GM21529 (cell line): Measurements from ENCODE around the gene TPRG1L.

Source experiments
- ATAC-seq: cut with Tn5 transposase; IDR thresholded peaks from one replicate; pipeline ENCODE4 v1.9.1; 2021; ENCODE audit not compliant: unreplicated experiment

The TPRG1L gene

GRCh38 chr1:3659093-3659492, 34.3 kb downstream of the TPRG1L start:
- ATAC-seq, result no peak

GRCh38 chr1:3660704-3661103, 35.9 kb downstream of the TPRG1L start:
- no peak for ATAC-seq

- ATAC-seq, result no peak
Observed at GRCh38 chr1:3661631-3662030, 36.8 kb downstream of the TPRG1L start.

GRCh38 chr1:3662080-3662671, 37.4 kb downstream of the TPRG1L start:
- ATAC-seq, result no peak

- no peak for ATAC-seq
Observed at GRCh38 chr1:3663999-3664699, 39.3 kb downstream of the TPRG1L start.

GRCh38 chr1:3664700-3665375, 40.0 kb downstream of the TPRG1L start:
- ATAC-seq, result no peak

GRCh38 chr1:3668148-3668547, 43.3 kb downstream of the TPRG1L start:
- no peak for ATAC-seq

GRCh38 chr1:3668585-3669300, 43.9 kb downstream of the TPRG1L start:
- no peak for ATAC-seq

- ATAC-seq, result no peak
Observed at GRCh38 chr1:3669421-3669821, 44.6 kb downstream of the TPRG1L start.

- ATAC-seq, result no peak
Observed at GRCh38 chr1:3669971-3670431, 45.2 kb downstream of the TPRG1L start.

- ATAC-seq, result no peak
Observed at GRCh38 chr1:3670823-3671265, 46.0 kb downstream of the TPRG1L start.

- ATAC-seq, result no peak
Observed at GRCh38 chr1:3671371-3672180, 46.8 kb downstream of the TPRG1L start.

GRCh38 chr1:3672231-3672970, 47.6 kb downstream of the TPRG1L start:
- no peak for ATAC-seq

- ATAC-seq, result no peak
Observed at GRCh38 chr1:3672971-3673361, 48.2 kb downstream of the TPRG1L start.

- ATAC-seq, result no peak
Observed at GRCh38 chr1:3673381-3674099, 48.7 kb downstream of the TPRG1L start.

GRCh38 chr1:3674100-3675094, 49.6 kb downstream of the TPRG1L start:
- no peak for ATAC-seq

GRCh38 chr1:3675436-3675835, 50.6 kb downstream of the TPRG1L start:
- no peak for ATAC-seq
